ENCODE measurements around the gene FBXL17. TPM values are rescaled to one million over a fixed set of nuclear protein-coding genes. Genes with fewer than 3 reads are reported as not detected.

FBXL17 gene
- total RNA-seq, 5 donors from 2014 or later (not counting 1 experiment from before 2014, with no cell fraction given), result 20.4 to 30.1 (median 22.1) TPM

GRCh38 chr5:108079753-108080152, 302.1 kb downstream of the FBXL17 start:
- Histone ChIP-seq H3K9me3 (no peaks in the 10 kb centered on the region), H3K36me3 (ENCODE audit: control insufficient read depth in 2 of 2, extremely low read depth in 1 of 2, insufficient read depth in 1 of 2, low read length in 1 of 2) (no peaks in the 10 kb centered on the region), H3K27me3 (replicated peaks in 1 of 2; ENCODE audit: control insufficient read depth in 2 of 2, extremely low read depth in 1 of 2, insufficient read depth in 2 of 2, low read length in 1 of 2) (no peaks in the 10 kb centered on the region), H3K4me1 (ENCODE audit: control insufficient read depth in 1 of 2, extremely low read depth in 1 of 2, insufficient read depth in 2 of 2, low read length in 2 of 2) (no peaks in the 10 kb centered on the region), H3K4me3 (ENCODE audit: control insufficient read depth in 1 of 2, extremely low read depth in 1 of 2, low read length in 1 of 2) (no peak overlapping the region), H3K27ac (ENCODE audit: low read length) (no peak overlapping the region)
- Mint-ChIP-seq H3K36me3 (peaks cover 40% of the 10 kb centered on the region), H3K4me1 (no peaks in the 10 kb centered on the region), H3K9me3 (peaks cover 0 to 5% (median 3%) of the 10 kb centered on the region in 3 donors), H3K4me3 (no peak overlapping the region), H3K27me3 (no peaks in the 10 kb centered on the region), H3K27ac (no peak overlapping the region)
- ChIA-PET POLR2A (no interaction called here), CTCF (no interaction called here)
- DNase-seq (no peak), ATAC-seq (replicated peaks in 1 of 4) (no peak)

GRCh38 chr5:108078882-108079281, 303.0 kb downstream of the FBXL17 start:
- DNase-seq (no peak), ATAC-seq (replicated peaks in 1 of 4) (no peak)
- ChIA-PET CTCF (no interaction called here), POLR2A (no interaction called here)
- no peaks in the 10 kb centered on the region for H3K36me3 ChIP-seq (ENCODE audit: control insufficient read depth in 2 of 2, extremely low read depth in 1 of 2, insufficient read depth in 1 of 2, low read length in 1 of 2)
- Mint-ChIP-seq H3K9me3 (peaks cover 0 to 11% (median 10%) of the 10 kb centered on the region in 3 donors), H3K4me3 (no peak overlapping the region), H3K4me1 (no peaks in the 10 kb centered on the region), H3K27ac (no peak overlapping the region), H3K27me3 (no peaks in the 10 kb centered on the region), H3K36me3 (peaks cover 46% of the 10 kb centered on the region)
- H3K27me3 ChIP-seq (replicated peaks in 1 of 2; ENCODE audit: control insufficient read depth in 2 of 2, extremely low read depth in 1 of 2, insufficient read depth in 2 of 2, low read length in 1 of 2), result no peaks in the 10 kb centered on the region
- no peak overlapping the region for H3K4me3 ChIP-seq (ENCODE audit: control insufficient read depth in 1 of 2, extremely low read depth in 1 of 2, low read length in 1 of 2)
- no peaks in the 10 kb centered on the region for H3K9me3 ChIP-seq
- no CpG with 5 or more reads among the region's 1 CpG for WGBS (ENCODE audit: insufficient coverage)
- no peaks in the 10 kb centered on the region for H3K4me1 ChIP-seq (ENCODE audit: control insufficient read depth in 1 of 2, extremely low read depth in 1 of 2, insufficient read depth in 2 of 2, low read length in 2 of 2)
- no peak overlapping the region for H3K27ac ChIP-seq (ENCODE audit: low read length)

- DNase-seq (no peak), ATAC-seq (replicated peaks in 1 of 4) (no peak)
- no peaks in the 10 kb centered on the region for H3K4me1 ChIP-seq (ENCODE audit: control insufficient read depth in 1 of 2, extremely low read depth in 1 of 2, insufficient read depth in 2 of 2, low read length in 2 of 2)
- H3K27ac Mint-ChIP-seq, result no peak overlapping the region
- no peaks in the 10 kb centered on the region for H3K36me3 ChIP-seq (ENCODE audit: control insufficient read depth in 2 of 2, extremely low read depth in 1 of 2, insufficient read depth in 1 of 2, low read length in 1 of 2)
- H3K4me3 ChIP-seq (ENCODE audit: control insufficient read depth in 1 of 2, extremely low read depth in 1 of 2, low read length in 1 of 2), result no peak overlapping the region
- H3K27ac ChIP-seq (ENCODE audit: low read length), result no peak overlapping the region
- no peak overlapping the region for H3K4me3 Mint-ChIP-seq
- no peaks in the 10 kb centered on the region for H3K27me3 Mint-ChIP-seq
- H3K9me3 Mint-ChIP-seq, result peaks cover 0 to 15% (median 13%) of the 10 kb centered on the region in 3 donors
- 100% methylated on average over 2 of the region's 3 CpGs for WGBS (ENCODE audit: insufficient coverage)
- H3K36me3 Mint-ChIP-seq, result peaks cover 50% of the 10 kb centered on the region
- ChIA-PET POLR2A (no interaction called here), CTCF (no interaction called here)
- H3K27me3 ChIP-seq (replicated peaks in 1 of 2; ENCODE audit: control insufficient read depth in 2 of 2, extremely low read depth in 1 of 2, insufficient read depth in 2 of 2, low read length in 1 of 2), result no peaks in the 10 kb centered on the region
- no peaks in the 10 kb centered on the region for H3K9me3 ChIP-seq
- H3K4me1 Mint-ChIP-seq, result no peaks in the 10 kb centered on the region
Measured at GRCh38 chr5:108078345-108078744, 303.6 kb downstream of the FBXL17 start.

GRCh38 chr5:108074626-108075025, 307.3 kb downstream of the FBXL17 start:
- no peak overlapping the region for H3K4me3 Mint-ChIP-seq
- no peak for ATAC-seq (replicated peaks in 1 of 4)
- H3K4me1 Mint-ChIP-seq, result peaks cover 8 to 14% (median 12%) of the 10 kb centered on the region in 3 donors
- peaks cover 0 to 19% (median 13%) of the 10 kb centered on the region in 3 donors for H3K9me3 Mint-ChIP-seq
- DNase-seq, result no peak
- WGBS (ENCODE audit: insufficient coverage), result 100% methylated on average over 1 of the region's 2 CpGs
- Histone ChIP-seq H3K27ac (ENCODE audit: low read length) (no peak overlapping the region), H3K9me3 (no peaks in the 10 kb centered on the region), H3K27me3 (replicated peaks in 1 of 2; ENCODE audit: control insufficient read depth in 2 of 2, extremely low read depth in 1 of 2, insufficient read depth in 2 of 2, low read length in 1 of 2) (no peaks in the 10 kb centered on the region), H3K36me3 (ENCODE audit: control insufficient read depth in 2 of 2, extremely low read depth in 1 of 2, insufficient read depth in 1 of 2, low read length in 1 of 2) (no peaks in the 10 kb centered on the region), H3K4me3 (ENCODE audit: control insufficient read depth in 1 of 2, extremely low read depth in 1 of 2, low read length in 1 of 2) (no peak overlapping the region), H3K4me1 (ENCODE audit: control insufficient read depth in 1 of 2, extremely low read depth in 1 of 2, insufficient read depth in 2 of 2, low read length in 2 of 2) (no peaks in the 10 kb centered on the region)
- H3K27ac Mint-ChIP-seq, result no peak overlapping the region
- peaks cover 42% of the 10 kb centered on the region for H3K36me3 Mint-ChIP-seq
- ChIA-PET CTCF (interaction anchor here in 1 of 2 donors (0.6 kb wide), 1 partner anchor 64 kb away, joined by 4 read pairs; no protein-coding TSS in a partner anchor), POLR2A (no interaction called here)
- H3K27me3 Mint-ChIP-seq, result no peaks in the 10 kb centered on the region

GRCh38 chr5:108064302-108064701, 317.6 kb downstream of the FBXL17 start:
- H3K27ac Mint-ChIP-seq, result no peak overlapping the region
- H3K9me3 Mint-ChIP-seq, result no peaks in the 10 kb centered on the region
- Histone ChIP-seq H3K27me3 (replicated peaks in 1 of 2; ENCODE audit: control insufficient read depth in 2 of 2, extremely low read depth in 1 of 2, insufficient read depth in 2 of 2, low read length in 1 of 2) (no peaks in the 10 kb centered on the region), H3K36me3 (ENCODE audit: control insufficient read depth in 2 of 2, extremely low read depth in 1 of 2, insufficient read depth in 1 of 2, low read length in 1 of 2) (no peaks in the 10 kb centered on the region), H3K27ac (ENCODE audit: low read length) (no peak overlapping the region), H3K9me3 (no peaks in the 10 kb centered on the region), H3K4me3 (ENCODE audit: control insufficient read depth in 1 of 2, extremely low read depth in 1 of 2, low read length in 1 of 2) (no peak overlapping the region), H3K4me1 (ENCODE audit: control insufficient read depth in 1 of 2, extremely low read depth in 1 of 2, insufficient read depth in 2 of 2, low read length in 2 of 2) (no peaks in the 10 kb centered on the region)
- no peak for ATAC-seq (replicated peaks in 1 of 4)
- H3K36me3 Mint-ChIP-seq, result peaks cover 11% of the 10 kb centered on the region
- peaks cover 0 to under 1% (median under 1%) of the 10 kb centered on the region in 3 donors for H3K4me1 Mint-ChIP-seq
- POLR2A ChIA-PET, result interaction anchor here (0.6 kb wide), 2 partner anchors 51 to 66 kb away, joined by 3 to 4 read pairs; no protein-coding TSS in a partner anchor
- no peak for DNase-seq
- H3K27me3 Mint-ChIP-seq, result no peaks in the 10 kb centered on the region
- H3K4me3 Mint-ChIP-seq, result no peak overlapping the region
- CTCF ChIA-PET, result no interaction called here

GRCh38 chr5:108061941-108062340, 320.0 kb downstream of the FBXL17 start:
- Mint-ChIP-seq H3K4me3 (no peak overlapping the region), H3K27ac (no peak overlapping the region), H3K4me1 (no peaks in the 10 kb centered on the region), H3K36me3 (peaks cover 5% of the 10 kb centered on the region), H3K27me3 (no peaks in the 10 kb centered on the region), H3K9me3 (no peaks in the 10 kb centered on the region)
- H3K27ac ChIP-seq (ENCODE audit: low read length), result no peak overlapping the region
- no peaks in the 10 kb centered on the region for H3K9me3 ChIP-seq
- H3K36me3 ChIP-seq (ENCODE audit: control insufficient read depth in 2 of 2, extremely low read depth in 1 of 2, insufficient read depth in 1 of 2, low read length in 1 of 2), result no peaks in the 10 kb centered on the region
- ChIA-PET CTCF (no interaction called here), POLR2A (no interaction called here)
- no CpG with 5 or more reads among the region's 6 CpGs for WGBS (ENCODE audit: insufficient coverage)
- H3K4me1 ChIP-seq (ENCODE audit: control insufficient read depth in 1 of 2, extremely low read depth in 1 of 2, insufficient read depth in 2 of 2, low read length in 2 of 2), result no peaks in the 10 kb centered on the region
- no peak for ATAC-seq (replicated peaks in 1 of 4)
- no peaks in the 10 kb centered on the region for H3K27me3 ChIP-seq (replicated peaks in 1 of 2; ENCODE audit: control insufficient read depth in 2 of 2, extremely low read depth in 1 of 2, insufficient read depth in 2 of 2, low read length in 1 of 2)
- H3K4me3 ChIP-seq (ENCODE audit: control insufficient read depth in 1 of 2, extremely low read depth in 1 of 2, low read length in 1 of 2), result no peak overlapping the region
- DNase-seq, result no peak

- no peaks in the 10 kb centered on the region for H3K4me1 ChIP-seq (ENCODE audit: control insufficient read depth in 1 of 2, extremely low read depth in 1 of 2, insufficient read depth in 2 of 2, low read length in 2 of 2)
- Mint-ChIP-seq H3K27me3 (no peaks in the 10 kb centered on the region), H3K4me3 (no peak overlapping the region), H3K4me1 (no peaks in the 10 kb centered on the region), H3K36me3 (peaks cover 4% of the 10 kb centered on the region), H3K9me3 (no peaks in the 10 kb centered on the region), H3K27ac (no peak overlapping the region)
- H3K36me3 ChIP-seq (ENCODE audit: control insufficient read depth in 2 of 2, extremely low read depth in 1 of 2, insufficient read depth in 1 of 2, low read length in 1 of 2), result no peaks in the 10 kb centered on the region
- no peak for DNase-seq
- ChIA-PET CTCF (no interaction called here), POLR2A (no interaction called here)
- no peak overlapping the region for H3K27ac ChIP-seq (ENCODE audit: low read length)
- ATAC-seq (replicated peaks in 1 of 4), result no peak
- no peaks in the 10 kb centered on the region for H3K27me3 ChIP-seq (replicated peaks in 1 of 2; ENCODE audit: control insufficient read depth in 2 of 2, extremely low read depth in 1 of 2, insufficient read depth in 2 of 2, low read length in 1 of 2)
- H3K4me3 ChIP-seq (ENCODE audit: control insufficient read depth in 1 of 2, extremely low read depth in 1 of 2, low read length in 1 of 2), result no peak overlapping the region
- H3K9me3 ChIP-seq, result no peaks in the 10 kb centered on the region
Measured at GRCh38 chr5:108060340-108060739, 321.6 kb downstream of the FBXL17 start.
